Psoas muscle (tissue), 8 donors: ENCODE results near the gene ZNF527. TPM values are rescaled to one million over a fixed set of nuclear protein-coding genes. Genes with fewer than 3 reads are reported as not detected.
A peak's percentile ranks its signal among the peaks of the same experiment; 100 is the strongest.

Source experiments
- ATAC-seq, 4 donors: fragments of 200-7000 bp; cut with Tn5 transposase; one replicate each; pipeline ENCODE4 v1.9.1; 2020; ENCODE audit warnings: moderate library complexity in 3 of 4, mild to moderate bottlenecking in 2 of 4
- DNase-seq, 2 donors: peaks; one replicate each; pipeline ENCODE4 v3.0.0-alpha.2; 2020
- H3K27ac ChIP-seq: fragments of 200-600 bp; one replicate; pipeline ENCODE4 v1.8.0; 2022
- H3K27me3 ChIP-seq, 3 donors: fragments of 200-600 bp in 1 of 3; one replicate each; pipeline versions ENCODE4 v1.6.1 to v1.8.0; 2013 to 2022; ENCODE audit warnings: low read length in 2 of 3, mild to moderate bottlenecking in 2 of 3, moderate library complexity in 1 of 3; ENCODE audit not compliant: insufficient read depth in 3 of 3
- H3K36me3 ChIP-seq, 2 donors: fragments of 200-600 bp in 1 of 2; one replicate each; pipeline versions ENCODE4 v1.6.1 to v1.8.0; 2013 to 2022; ENCODE audit warnings: low read depth in 1 of 2, mild to moderate bottlenecking in 1 of 2, moderate library complexity in 1 of 2; ENCODE audit not compliant: insufficient read depth in 1 of 2
- H3K4me1 ChIP-seq: fragments of 200-600 bp; one replicate; pipeline ENCODE4 v1.8.0; 2022
- H3K4me3 ChIP-seq: fragments of 200-600 bp; one replicate; pipeline ENCODE4 v1.8.0; 2022; ENCODE audit warnings: mild to moderate bottlenecking
- H3K9me3 ChIP-seq: fragments of 200-600 bp; one replicate; pipeline ENCODE4 v1.8.0; 2022
- WGBS, 3 donors: extraction: QIAGEN DNeasy Blood & Tissue Kit; methylation state at CpG; one replicate each; pipeline versions ENCODE4 v1.1.6 to v1.1.7; 2013; 5-methylcytosine and 5-hydroxymethylcytosine counted together
- intact Hi-C, 2 donors: fragments of 100-400 bp; cut with DNase I; formaldehyde crosslinking; loops; one replicate each; pipeline versions ENCODE4 v1.11.0 to v1.14.2; 2022
- long read RNA-seq, 2 donors: library from polyadenylated mRNA; unstranded; transcript quantifications; one replicate each; pipeline ENCODE4 v2.0.0, GENCODE V29; 2021
- polyA plus RNA-seq, 3 donors: library from polyadenylated mRNA; stranded (reverse); fragments of 200-250 nt; gene quantifications; one replicate each; pipeline ENCODE4 v1.2.3, GENCODE V29; 2013
- total RNA-seq, 4 donors: library from RNA; stranded (reverse); fragmentation: NEBNext Ultra II Directional in 2 of 4; extraction: Animal tissue kit (Norgen Biotek cat#: 25700) in 2 of 4; gene quantifications; one replicate each; pipeline versions ENCODE4 v1.2.1 to v1.2.4, GENCODE V29; 2021 to 2023
- TF ChIP-seq, protein P1 (sequence below): fragments of 200-600 bp; IDR thresholded peaks from one replicate; pipeline ENCODE4 v1.8.0; 2022; ENCODE audit warnings: antibody characterized with exemption
- donor health status: healthy with polysubstance abuse.
- donor health status: DM: no; HTN: no; CAD: no; lungs with moderate emphysema.
- donor health status: Bipolar disorder and iron deficiency.
- donor health status: healthy.
- donor health status: DM: yes; HTN: yes; CAD: no.
- donor health status: DM: no; HTN: no; CAD: no.
- donor health status: DM: no; HTN: no; CAD: no.
- donor health status: DM: yes; HTN: yes; CAD: no.

The ZNF527 gene
- total RNA-seq (1 to 10 TPM; 1.8 to 4.0 (median 3.6) TPM), polyA plus RNA-seq (1 to 10 TPM; 2.0 to 5.7 (median 2.0) TPM)
- long read RNA-seq, donor 1 = 0 reads
- long read RNA-seq, donor 2, partial matches to known transcripts = 0 of 4 reads
- long read RNA-seq, donor 2, other reads (novel, unspliced or antisense) = 0 of 4 reads

DNA sequence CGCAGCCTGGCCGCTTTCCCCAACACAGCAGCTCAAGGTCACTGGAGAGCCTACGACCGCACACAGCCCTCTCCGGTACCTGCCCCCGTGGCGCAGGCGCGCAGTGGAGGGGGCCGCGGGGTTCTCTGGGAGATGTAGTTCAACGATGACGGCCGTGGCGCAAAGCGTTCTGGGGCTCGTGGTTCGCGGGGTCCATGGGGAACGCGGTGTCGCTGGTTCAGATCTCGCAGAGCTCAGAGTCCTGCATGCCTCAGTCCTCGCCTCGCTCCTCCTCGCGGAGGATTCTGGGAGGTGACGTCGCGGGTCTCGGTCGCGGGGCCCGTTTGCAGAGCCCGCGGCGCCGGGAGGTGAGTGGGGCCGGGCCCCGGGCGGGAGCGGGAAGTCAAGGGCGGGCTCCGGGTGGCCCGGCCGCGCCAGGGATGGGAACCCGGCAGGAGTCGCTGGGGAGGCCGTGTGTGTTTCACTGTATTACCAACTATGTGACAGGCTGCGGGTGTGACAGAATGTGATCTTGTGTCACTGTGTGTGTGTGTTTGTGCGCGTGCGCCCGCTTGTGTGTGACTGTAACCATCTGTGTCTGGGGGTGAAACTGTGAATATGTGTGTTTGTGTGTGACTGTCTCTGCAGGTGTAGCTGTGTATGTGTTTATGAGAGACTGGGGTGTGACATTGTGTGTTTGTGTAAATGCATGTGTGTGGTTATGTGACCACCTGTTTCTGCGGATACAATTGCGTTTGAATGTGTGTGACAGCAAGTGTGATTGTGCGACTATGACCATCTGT lies at the start of gene ZNF527:
TSS of gene ZNF527 (plus strand) at position 220 of the 782 bp plus-strand sequence. CDS start 3,100 bp downstream, outside the sequence.
- intact Hi-C loops = loop anchor here (5.0 to 10.0 kb wide), 2 partner anchors 156 to 599 kb away; partner anchors contain the start of genes ZNF383 (in 2 of the 2), ZNF585B (in 2 of the 2) and ZNF850 (in 1 of the 2)
- WGBS, 3 donors = 0 to 1% (median 0%) methylated on average over 43 to 58 of the region's 58 CpGs
- ATAC-seq = peak; percentile 99 to 100 (median 100)
- H3K4me1 ChIP-seq = no peaks in the 10 kb centered on the region
- TF ChIP-seq, protein P1, sequence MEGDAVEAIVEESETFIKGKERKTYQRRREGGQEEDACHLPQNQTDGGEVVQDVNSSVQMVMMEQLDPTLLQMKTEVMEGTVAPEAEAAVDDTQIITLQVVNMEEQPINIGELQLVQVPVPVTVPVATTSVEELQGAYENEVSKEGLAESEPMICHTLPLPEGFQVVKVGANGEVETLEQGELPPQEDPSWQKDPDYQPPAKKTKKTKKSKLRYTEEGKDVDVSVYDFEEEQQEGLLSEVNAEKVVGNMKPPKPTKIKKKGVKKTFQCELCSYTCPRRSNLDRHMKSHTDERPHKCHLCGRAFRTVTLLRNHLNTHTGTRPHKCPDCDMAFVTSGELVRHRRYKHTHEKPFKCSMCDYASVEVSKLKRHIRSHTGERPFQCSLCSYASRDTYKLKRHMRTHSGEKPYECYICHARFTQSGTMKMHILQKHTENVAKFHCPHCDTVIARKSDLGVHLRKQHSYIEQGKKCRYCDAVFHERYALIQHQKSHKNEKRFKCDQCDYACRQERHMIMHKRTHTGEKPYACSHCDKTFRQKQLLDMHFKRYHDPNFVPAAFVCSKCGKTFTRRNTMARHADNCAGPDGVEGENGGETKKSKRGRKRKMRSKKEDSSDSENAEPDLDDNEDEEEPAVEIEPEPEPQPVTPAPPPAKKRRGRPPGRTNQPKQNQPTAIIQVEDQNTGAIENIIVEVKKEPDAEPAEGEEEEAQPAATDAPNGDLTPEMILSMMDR = no peak
- H3K27me3 ChIP-seq = no peaks in the 10 kb centered on the region
- peak within 1 kb of the TSS; percentile 82 for H3K4me3 ChIP-seq
- H3K36me3 ChIP-seq = peaks cover 11 to 22% of the 10 kb centered on the region in 2 donors
- H3K27ac ChIP-seq = peak within 1 kb of the TSS; percentile 89
- peak; percentile 98 for DNase-seq
- peaks cover 8% of the 10 kb centered on the region for H3K9me3 ChIP-seq

DNA sequence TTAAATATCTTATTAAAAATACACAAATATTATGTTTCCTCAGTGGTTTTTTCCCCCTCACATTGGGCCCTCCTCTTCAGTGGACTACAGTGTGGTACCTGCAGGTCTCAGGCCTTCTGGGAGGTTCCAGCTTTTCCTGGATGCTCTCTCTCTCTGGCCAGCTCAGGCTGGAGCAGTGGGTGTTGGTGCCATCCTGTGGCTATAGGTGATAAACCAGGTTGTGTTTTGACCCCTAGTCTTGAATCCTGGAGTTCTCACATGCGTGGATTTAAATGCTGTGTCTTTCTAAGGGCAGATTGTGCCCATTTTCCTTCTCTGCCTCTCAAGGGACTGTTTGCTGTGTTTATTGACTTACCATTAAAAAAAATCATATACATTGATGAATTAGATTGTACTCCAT lies 41.2 kb upstream of the ZNF527 start:
- no peaks in the 10 kb centered on the region for H3K9me3 ChIP-seq
- H3K27me3 ChIP-seq = no peaks in the 10 kb centered on the region
- TF ChIP-seq, protein P1 = no peak
- WGBS, 3 donors = 72 to 86% (median 77%) methylated on average over 1 of the region's 1 CpG
- intact Hi-C loops = loop anchor here in 1 of 2 donors (10.0 kb wide), 1 partner anchor 135 kb away; the partner anchor contains the start of genes ZNF569 and ZNF570
- DNase-seq (no peak), ATAC-seq (no peak)
- no peak overlapping the region for H3K4me3 ChIP-seq
- H3K27ac ChIP-seq = no peak overlapping the region
- peaks cover 0 to 61% of the 10 kb centered on the region in 2 donors for H3K36me3 ChIP-seq
- H3K4me1 ChIP-seq = peaks cover 8% of the 10 kb centered on the region

DNA sequence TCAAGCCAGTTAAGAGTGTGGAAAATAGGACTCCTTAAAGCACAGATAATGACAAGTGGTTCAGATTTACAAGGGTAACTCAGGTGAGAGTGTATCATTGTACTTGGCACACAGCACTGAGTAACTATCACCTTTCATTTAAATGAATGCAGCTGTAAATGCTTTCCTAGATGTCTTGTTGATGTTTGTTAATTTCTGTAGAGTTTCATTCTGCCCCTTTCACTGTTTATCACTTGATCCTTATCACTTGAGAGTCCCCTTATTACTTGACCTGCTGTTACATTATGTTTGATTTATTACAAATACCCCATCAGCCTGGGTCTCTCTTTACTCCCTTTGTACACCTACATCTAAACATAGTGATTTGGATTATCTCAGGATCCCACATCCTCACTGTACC lies 38.1 kb upstream of the ZNF527 start:
- TF ChIP-seq, protein P1 = no peak
- Histone ChIP-seq H3K4me1 (peaks cover 12% of the 10 kb centered on the region), H3K27me3 (no peaks in the 10 kb centered on the region), H3K36me3 (peaks cover 0 to 33% of the 10 kb centered on the region in 2 donors), H3K27ac (no peak overlapping the region), H3K4me3 (no peak overlapping the region), H3K9me3 (no peaks in the 10 kb centered on the region)
- intact Hi-C loops = loop anchor here in 1 of 2 donors (10.0 kb wide), 1 partner anchor 132 kb away; the partner anchor contains the start of genes ZNF569 and ZNF570
- no peak for ATAC-seq
- no peak for DNase-seq

DNA sequence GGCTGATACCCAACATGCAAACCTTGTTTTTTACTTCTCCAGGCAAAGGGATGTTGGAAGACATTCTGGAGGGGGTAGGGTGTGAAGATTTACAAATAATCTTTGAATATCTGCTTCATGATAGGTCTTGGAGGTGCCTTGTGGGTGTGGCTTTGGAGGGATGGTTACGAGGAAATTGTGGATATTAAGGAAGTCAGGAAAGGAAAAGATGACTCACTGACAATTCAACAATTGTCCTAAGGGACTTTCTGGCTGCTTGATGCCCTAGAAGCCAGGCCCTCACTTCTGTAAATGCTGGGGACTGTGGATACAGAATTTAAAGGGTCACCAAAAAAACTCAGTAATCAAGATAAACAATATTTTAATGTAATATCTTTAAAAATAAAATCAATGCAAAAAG lies 37.4 kb upstream of the ZNF527 start:
- ATAC-seq = no peak
- peak overlapping the region; percentile 76 for H3K4me3 ChIP-seq
- H3K4me1 ChIP-seq = peaks cover 12% of the 10 kb centered on the region
- TF ChIP-seq, protein P1 = no peak
- H3K27ac ChIP-seq = no peak overlapping the region
- 45 to 59% (median 47%) methylated on average over 1 of the region's 1 CpG for WGBS, 3 donors
- H3K27me3 ChIP-seq = no peaks in the 10 kb centered on the region
- H3K36me3 ChIP-seq = peaks cover 0 to 27% of the 10 kb centered on the region in 2 donors
- DNase-seq = no peak
- no peaks in the 10 kb centered on the region for H3K9me3 ChIP-seq
- intact Hi-C loops = loop anchor here in 1 of 2 donors (10.0 kb wide), 1 partner anchor 131 kb away; the partner anchor contains the start of genes ZNF569 and ZNF570
